ENCODE results near the gene PWP2.
"Not testable (repeated sequence)": the region's sequence is repeated elsewhere in the genome, so short reads cannot be mapped to it uniquely, and the experiment has no call there.

The PWP2 gene

GRCh38 chr21:44167527-44167926 is 60.3 kb downstream of the PWP2 start:
- DNase-seq, result not testable (repeated sequence)

- DNase-seq, result not testable (repeated sequence)
These were observed 63.1 kb downstream of the PWP2 start for GRCh38 chr21:44170326-44170725.

GRCh38 chr21:44170863-44171262 is 63.7 kb downstream of the PWP2 start:
- DNase-seq, result not testable (repeated sequence)

- not testable (repeated sequence) for DNase-seq
These were observed 64.9 kb downstream of the PWP2 start for GRCh38 chr21:44171962-44172572.

GRCh38 chr21:44172741-44173140 is 65.5 kb downstream of the PWP2 start:
- DNase-seq, result not testable (repeated sequence)

- not testable (repeated sequence) for DNase-seq
These were observed 68.0 kb downstream of the PWP2 start for GRCh38 chr21:44175189-44175588.

- DNase-seq, result not testable (repeated sequence)
These were observed 68.9 kb downstream of the PWP2 start for GRCh38 chr21:44176127-44176526.
